Vagina (tissue), 2 donors: ENCODE results near the gene POLR2M. TPM values are rescaled to one million over a fixed set of nuclear protein-coding genes. Genes with fewer than 3 reads are reported as not detected.

Experiments
- DNase-seq, 2 donors: peaks; one replicate each; pipeline ENCODE4 v3.0.0-alpha.2; 2017; ENCODE audit errors: extremely low spot score in 2 of 2
- H3K27ac ChIP-seq: fragments of 200-600 bp; sonication (generic); one replicate; pipeline ENCODE4 v1.5.1; 2019
- H3K27me3 ChIP-seq: fragments of 200-600 bp; sonication (generic); one replicate; pipeline ENCODE4 v1.5.1; 2019
- H3K36me3 ChIP-seq, 2 donors: fragments of 200-600 bp; sonication (generic); one replicate each; pipeline ENCODE4 v1.5.1; 2017 to 2019
- H3K4me1 ChIP-seq: fragments of 200-600 bp; sonication (generic); one replicate; pipeline ENCODE4 v1.5.1; 2019
- H3K4me3 ChIP-seq, 2 donors: fragments of 200-600 bp; sonication (generic); 1 replicate in 1 of 2; 2 replicates in 1 of 2; pipeline ENCODE4 v1.5.1; 2016 to 2019
- H3K9me3 ChIP-seq: fragments of 200-600 bp; sonication (generic); one replicate; pipeline ENCODE4 v1.5.1; 2019
- POLR2A ChIP-seq, 2 donors: fragments of 450-650 bp; IDR thresholded peaks; one replicate each; pipeline ENCODE4 v1.6.1; 2017; ENCODE audit warnings: antibody characterized with exemption in 2 of 2, mild to moderate bottlenecking in 2 of 2, moderate library complexity in 2 of 2
- POLR2AphosphoS5 ChIP-seq, 2 donors: sonication (generic); formaldehyde crosslinking; IDR thresholded peaks; one replicate each; pipeline ENCODE4 v1.9.0; 2017; ENCODE audit warnings: antibody characterized with exemption in 2 of 2, mild to moderate bottlenecking in 2 of 2, low read depth in 1 of 2; ENCODE audit not compliant: insufficient read depth in 1 of 2
- intact Hi-C: fragments of 100-400 bp; cut with DNase I; formaldehyde crosslinking; loops from one replicate; pipeline ENCODE4 v1.15.1; 2023
- total RNA-seq: library from RNA; depleted of rRNA; stranded (reverse); fragments of >200 nt; gene quantifications from one replicate; pipeline ENCODE4 v1.2.3, GENCODE V29; 2016
- TF ChIP-seq, protein P1 (sequence below), 3 experiments: fragments of 450-650 bp in 2 of 3; fragments of 200-600 bp in 1 of 3; sonication (generic) in 1 of 3; IDR thresholded peaks; one replicate each; pipeline ENCODE4 v1.5.1; 2017 to 2019; ENCODE audit warnings: antibody characterized with exemption in 3 of 3, mild to moderate bottlenecking in 2 of 3, moderate library complexity in 2 of 3

Gene POLR2M
- total RNA-seq, 1 donor from 2014 or later, result 204 TPM

DNA sequence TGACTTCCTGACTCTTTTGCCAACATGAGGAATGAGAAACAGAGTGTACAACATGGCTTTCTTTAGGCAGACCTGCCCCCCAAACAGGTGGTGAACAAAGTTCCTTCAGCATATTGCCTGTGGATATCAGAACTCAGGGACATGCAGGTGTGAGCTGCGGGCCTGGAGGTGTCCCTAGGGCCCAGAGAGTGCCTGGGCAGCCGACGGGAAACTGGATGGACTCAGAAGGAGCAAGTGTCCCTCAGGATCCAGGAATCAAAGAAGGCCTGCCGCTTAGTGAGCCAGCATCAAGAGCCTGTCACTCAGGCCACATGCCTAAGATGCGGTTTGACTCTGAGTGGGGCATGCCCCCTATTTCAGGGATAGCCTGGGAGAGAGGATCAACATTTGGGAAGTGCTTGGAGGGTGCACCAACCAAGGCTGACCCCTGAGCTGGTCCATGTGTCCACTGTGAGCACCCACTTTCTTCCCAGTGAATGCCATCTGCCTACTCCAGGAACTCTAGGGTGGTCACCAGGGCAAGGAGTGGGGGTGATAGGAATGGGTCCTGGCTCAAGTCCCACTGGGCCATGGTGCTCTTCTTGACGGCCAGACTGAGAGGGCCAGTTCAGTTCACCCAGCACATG lies 16.1 kb upstream of the POLR2M start:
- no peak for DNase-seq
- Histone ChIP-seq H3K36me3 (no peaks in the 10 kb centered on the region), H3K27me3 (no peaks in the 10 kb centered on the region), H3K4me3 (no peak overlapping the region), H3K4me1 (peaks cover 24% of the 10 kb centered on the region), H3K27ac (no peak overlapping the region), H3K9me3 (no peaks in the 10 kb centered on the region)
- intact Hi-C loops, result no loop called here
- TF ChIP-seq POLR2AphosphoS5 (IDR thresholded peaks at IDR 0.05; ENCODE audit: insufficient read depth in 1 of 2, low read depth in 1 of 2), result no peak
- TF ChIP-seq, protein P1, sequence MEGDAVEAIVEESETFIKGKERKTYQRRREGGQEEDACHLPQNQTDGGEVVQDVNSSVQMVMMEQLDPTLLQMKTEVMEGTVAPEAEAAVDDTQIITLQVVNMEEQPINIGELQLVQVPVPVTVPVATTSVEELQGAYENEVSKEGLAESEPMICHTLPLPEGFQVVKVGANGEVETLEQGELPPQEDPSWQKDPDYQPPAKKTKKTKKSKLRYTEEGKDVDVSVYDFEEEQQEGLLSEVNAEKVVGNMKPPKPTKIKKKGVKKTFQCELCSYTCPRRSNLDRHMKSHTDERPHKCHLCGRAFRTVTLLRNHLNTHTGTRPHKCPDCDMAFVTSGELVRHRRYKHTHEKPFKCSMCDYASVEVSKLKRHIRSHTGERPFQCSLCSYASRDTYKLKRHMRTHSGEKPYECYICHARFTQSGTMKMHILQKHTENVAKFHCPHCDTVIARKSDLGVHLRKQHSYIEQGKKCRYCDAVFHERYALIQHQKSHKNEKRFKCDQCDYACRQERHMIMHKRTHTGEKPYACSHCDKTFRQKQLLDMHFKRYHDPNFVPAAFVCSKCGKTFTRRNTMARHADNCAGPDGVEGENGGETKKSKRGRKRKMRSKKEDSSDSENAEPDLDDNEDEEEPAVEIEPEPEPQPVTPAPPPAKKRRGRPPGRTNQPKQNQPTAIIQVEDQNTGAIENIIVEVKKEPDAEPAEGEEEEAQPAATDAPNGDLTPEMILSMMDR (IDR thresholded peaks at IDR 0.05), result no peak
- TF ChIP-seq POLR2A (IDR thresholded peaks at IDR 0.05), result no peak

GRCh38 chr15:57691082-57691481 lies 15.4 kb upstream of the POLR2M start:
- Histone ChIP-seq H3K36me3 (no peaks in the 10 kb centered on the region), H3K27ac (no peak overlapping the region), H3K27me3 (no peaks in the 10 kb centered on the region), H3K4me3 (no peak overlapping the region), H3K9me3 (no peaks in the 10 kb centered on the region), H3K4me1 (peaks cover 24% of the 10 kb centered on the region)
- intact Hi-C loops, result no loop called here
- no peak for TF ChIP-seq POLR2A (IDR thresholded peaks at IDR 0.05)
- no peak for TF ChIP-seq POLR2AphosphoS5 (IDR thresholded peaks at IDR 0.05; ENCODE audit: insufficient read depth in 1 of 2, low read depth in 1 of 2)
- TF ChIP-seq, protein P1 (IDR thresholded peaks at IDR 0.05), result no peak
- no peak for DNase-seq

DNA sequence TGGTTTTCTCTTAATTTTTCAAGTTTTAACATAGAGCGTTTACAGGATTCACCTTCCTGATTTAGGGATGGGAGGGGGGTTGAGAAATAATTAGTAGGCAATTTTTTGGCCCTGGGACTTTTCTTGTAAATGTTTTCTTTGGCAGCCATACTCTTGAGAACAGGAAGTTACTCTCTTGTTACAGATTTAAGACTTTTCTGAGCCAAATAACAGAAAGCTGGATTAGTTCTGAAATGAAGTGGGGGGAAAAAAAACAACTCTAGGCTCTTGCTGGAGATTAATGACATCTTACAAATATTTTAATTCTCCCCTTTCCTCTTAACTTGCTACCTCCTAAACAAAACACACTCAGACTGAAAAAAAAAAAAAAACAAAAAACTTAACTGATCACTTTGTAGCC lies 13.8 kb upstream of the POLR2M start:
- H3K27ac ChIP-seq, result no peak overlapping the region
- TF ChIP-seq, protein P1 (IDR thresholded peaks at IDR 0.05), result no peak
- no peak for TF ChIP-seq POLR2A (IDR thresholded peaks at IDR 0.05)
- TF ChIP-seq POLR2AphosphoS5 (IDR thresholded peaks at IDR 0.05; ENCODE audit: insufficient read depth in 1 of 2, low read depth in 1 of 2), result no peak
- intact Hi-C loops, result no loop called here
- peaks cover 24% of the 10 kb centered on the region for H3K4me1 ChIP-seq
- no peaks in the 10 kb centered on the region for H3K9me3 ChIP-seq
- no peaks in the 10 kb centered on the region for H3K36me3 ChIP-seq
- no peak overlapping the region for H3K4me3 ChIP-seq
- no peak for DNase-seq
- H3K27me3 ChIP-seq, result no peaks in the 10 kb centered on the region

- DNase-seq, result no peak
- Histone ChIP-seq H3K27ac (no peak overlapping the region), H3K9me3 (no peaks in the 10 kb centered on the region), H3K4me3 (no peak overlapping the region), H3K27me3 (no peaks in the 10 kb centered on the region), H3K36me3 (no peaks in the 10 kb centered on the region), H3K4me1 (peaks cover 24% of the 10 kb centered on the region)
- TF ChIP-seq POLR2AphosphoS5 (IDR thresholded peaks at IDR 0.05; ENCODE audit: insufficient read depth in 1 of 2, low read depth in 1 of 2), result no peak
- intact Hi-C loops, result no loop called here
Observed at GRCh38 chr15:57694279-57694678, 12.2 kb upstream of the POLR2M start.

DNA sequence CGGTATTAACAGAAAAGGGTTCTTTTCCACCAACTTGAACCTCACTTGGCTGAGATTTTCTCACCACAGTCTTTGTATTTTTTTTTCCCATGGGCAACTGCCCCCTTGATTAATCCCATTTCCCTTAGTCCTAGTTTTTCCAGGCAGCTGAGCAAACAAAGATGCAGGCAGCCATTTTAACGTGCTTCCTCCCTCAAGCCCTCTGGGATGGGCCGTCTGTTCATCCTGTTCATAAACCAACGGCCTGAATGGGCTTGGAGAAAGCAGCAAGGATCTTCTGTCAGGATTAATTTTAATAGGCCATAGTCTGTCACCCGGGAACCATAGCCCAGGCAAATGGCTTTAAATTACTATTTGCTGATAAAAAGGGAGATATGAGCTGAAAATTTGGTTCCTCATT lies 10.4 kb upstream of the POLR2M start:
- no peak for TF ChIP-seq POLR2AphosphoS5 (IDR thresholded peaks at IDR 0.05; ENCODE audit: insufficient read depth in 1 of 2, low read depth in 1 of 2)
- TF ChIP-seq, protein P1 (IDR thresholded peaks at IDR 0.05), result no peak
- intact Hi-C loops, result no loop called here

More for the DNA sequence above, 10.4 kb upstream of the POLR2M start:
- Histone ChIP-seq H3K36me3 (no peaks in the 10 kb centered on the region), H3K4me3 (no peak overlapping the region), H3K9me3 (no peaks in the 10 kb centered on the region), H3K27ac (no peak overlapping the region), H3K27me3 (no peaks in the 10 kb centered on the region), H3K4me1 (peaks cover 24% of the 10 kb centered on the region)
- no peak for DNase-seq
